Iris pigment epithelial cell (primary cell): ENCODE data around the gene TMEM74B.
A peak's percentile ranks its signal among the peaks of the same experiment; 100 is the strongest.

ENCODE experiments used
- DNase-seq: peaks from one replicate; pipeline ENCODE4 v3.0.0-alpha.2; 2011; ENCODE audit warnings: low read depth

Gene TMEM74B

GRCh38 chr20:1205802-1206201 lies 21.0 kb upstream of the TMEM74B start:
- DNase-seq, result no peak

GRCh38 chr20:1204576-1204975 lies 19.8 kb upstream of the TMEM74B start:
- no peak for DNase-seq

GRCh38 chr20:1204113-1204512 lies 19.3 kb upstream of the TMEM74B start:
- no peak for DNase-seq

GRCh38 chr20:1203630-1204029 lies 18.8 kb upstream of the TMEM74B start:
- no peak for DNase-seq

- no peak for DNase-seq
These were observed 18.2 kb upstream of the TMEM74B start, which contains the start of gene C20orf202 for GRCh38 chr20:1202762-1203504. Gene C20orf202 (plus strand): TSS chr20:1203454. CDS start chr20:1203586, 132 bp downstream.

GRCh38 chr20:1199964-1200363 lies 15.2 kb upstream of the TMEM74B start:
- DNase-seq, result no peak

GRCh38 chr20:1199212-1199873 lies 14.6 kb upstream of the TMEM74B start:
- DNase-seq, result no peak

GRCh38 chr20:1198751-1199150 lies 14.0 kb upstream of the TMEM74B start:
- DNase-seq, result no peak

GRCh38 chr20:1197801-1198200 lies 13.0 kb upstream of the TMEM74B start:
- DNase-seq, result no peak

GRCh38 chr20:1196634-1197033 lies 11.9 kb upstream of the TMEM74B start:
- DNase-seq, result no peak

- no peak for DNase-seq
These were observed 10.4 kb upstream of the TMEM74B start for GRCh38 chr20:1195226-1195625.

GRCh38 chr20:1191299-1191698 lies 6.5 kb upstream of the TMEM74B start:
- DNase-seq, result no peak

GRCh38 chr20:1190847-1191246 lies 6.1 kb upstream of the TMEM74B start:
- DNase-seq, result no peak

GRCh38 chr20:1189827-1190226 lies 5.0 kb upstream of the TMEM74B start:
- DNase-seq, result no peak

- DNase-seq, result no peak
These were observed 3.6 kb upstream of the TMEM74B start for GRCh38 chr20:1188347-1188746.

GRCh38 chr20:1187605-1188171 lies 2.9 kb upstream of the TMEM74B start:
- DNase-seq, result no peak

- no peak for DNase-seq
These were observed 1.7 kb upstream of the TMEM74B start for GRCh38 chr20:1186367-1186991.

- peak; percentile 58 for DNase-seq
These were observed 1.1 kb upstream of the TMEM74B start for GRCh38 chr20:1185790-1186334.

- DNase-seq, result no peak
These were observed 548 bp upstream of the TMEM74B start for GRCh38 chr20:1185316-1185741.

- DNase-seq, result no peak
These were observed 532 bp downstream of the TMEM74B start for GRCh38 chr20:1184260-1184637.

- DNase-seq, result no peak
These were observed 1.6 kb downstream of the TMEM74B start for GRCh38 chr20:1183153-1183552.

- no peak for DNase-seq
These were observed 2.7 kb downstream of the TMEM74B start for GRCh38 chr20:1182106-1182505.

GRCh38 chr20:1180949-1181348 lies 3.8 kb downstream of the TMEM74B start:
- no peak for DNase-seq
